D341Med (cell line): Measurements from ENCODE around the gene LPAR1.

ENCODE experiments used
- DNase-seq: peaks from one replicate; pipeline ENCODE4 v3.0.0; 2012; ENCODE audit warnings: low spot score

Gene LPAR1

GRCh38 chr9:110952540-110952859 is 85.8 kb downstream of the LPAR1 start:
- DNase-seq = no peak

GRCh38 chr9:110951805-110952539 is 86.3 kb downstream of the LPAR1 start:
- no peak for DNase-seq

GRCh38 chr9:110950041-110950645 is 88.1 kb downstream of the LPAR1 start:
- no peak for DNase-seq

GRCh38 chr9:110949081-110949480 is 89.2 kb downstream of the LPAR1 start:
- no peak for DNase-seq

- DNase-seq = no peak
Observed at GRCh38 chr9:110947491-110948044, 90.7 kb downstream of the LPAR1 start.

DNA sequence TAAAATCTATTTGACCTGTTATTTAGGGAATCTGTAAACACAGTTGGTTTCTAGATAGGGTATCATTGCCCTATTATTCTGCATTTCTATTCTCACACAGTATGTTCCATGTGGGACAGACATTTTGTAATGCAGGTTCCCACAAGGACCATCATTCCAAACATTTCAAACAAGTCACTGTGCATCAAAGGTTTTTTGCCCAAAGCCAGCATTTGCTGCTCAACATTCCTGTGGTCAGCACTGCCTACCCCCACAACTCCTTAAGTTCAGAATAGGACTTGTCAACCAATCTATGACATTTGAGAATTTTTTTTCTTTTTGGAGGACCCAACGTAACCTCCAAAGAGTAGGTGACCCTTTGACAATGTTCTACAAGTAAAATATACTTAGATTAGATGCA is 95.7 kb downstream of the LPAR1 start:
- no peak for DNase-seq

DNA sequence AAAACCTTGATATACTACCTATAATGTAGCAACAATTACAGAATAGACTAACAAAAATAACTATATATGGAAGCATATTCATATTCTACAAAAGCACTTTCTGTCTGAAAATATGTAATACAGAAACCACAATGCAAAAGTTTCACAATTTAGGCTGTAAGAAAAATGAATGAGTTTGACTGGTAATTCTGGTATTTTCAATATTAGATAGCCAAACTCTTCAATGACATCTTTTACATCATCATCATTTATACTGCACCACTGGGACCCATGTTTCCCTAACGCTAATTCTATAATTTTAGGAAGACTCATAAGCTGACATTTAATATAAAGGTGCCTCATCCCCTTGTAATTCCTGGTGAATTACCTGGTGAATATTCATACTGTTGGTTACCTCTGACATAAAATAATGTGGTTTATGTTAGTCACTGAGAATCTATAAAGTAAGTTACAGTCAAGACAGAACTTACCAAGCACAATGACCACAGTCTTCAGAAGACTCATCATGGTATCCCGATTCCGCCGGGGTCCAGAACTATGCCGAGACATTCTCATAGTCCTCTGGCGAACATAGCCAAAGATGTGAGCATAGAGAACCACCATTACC is 97.2 kb downstream of the LPAR1 start:
- no peak for DNase-seq

GRCh38 chr9:110939573-110939972 is 98.7 kb downstream of the LPAR1 start:
- no peak for DNase-seq

DNA sequence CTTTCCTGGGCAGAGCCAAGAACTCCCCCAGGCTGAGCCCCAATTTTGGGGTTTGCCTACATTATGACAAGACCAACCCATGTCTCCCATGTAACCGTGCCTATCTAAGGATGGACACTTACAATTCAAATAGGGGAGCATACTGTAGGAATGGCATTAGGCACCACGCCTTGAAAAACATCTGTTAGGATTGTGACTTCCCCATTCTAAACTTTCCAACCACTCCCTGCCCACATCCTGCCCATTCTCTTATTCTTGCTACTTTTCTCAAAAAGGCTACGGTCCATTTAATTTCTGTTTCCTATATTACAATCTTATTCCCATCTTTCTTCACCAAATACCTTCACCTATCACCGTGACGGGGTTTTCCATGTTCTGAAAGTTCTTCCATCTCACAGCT is 99.2 kb downstream of the LPAR1 start:
- no peak for DNase-seq

- no peak for DNase-seq
Observed at GRCh38 chr9:110938242-110938641, 100.0 kb downstream of the LPAR1 start.

DNA sequence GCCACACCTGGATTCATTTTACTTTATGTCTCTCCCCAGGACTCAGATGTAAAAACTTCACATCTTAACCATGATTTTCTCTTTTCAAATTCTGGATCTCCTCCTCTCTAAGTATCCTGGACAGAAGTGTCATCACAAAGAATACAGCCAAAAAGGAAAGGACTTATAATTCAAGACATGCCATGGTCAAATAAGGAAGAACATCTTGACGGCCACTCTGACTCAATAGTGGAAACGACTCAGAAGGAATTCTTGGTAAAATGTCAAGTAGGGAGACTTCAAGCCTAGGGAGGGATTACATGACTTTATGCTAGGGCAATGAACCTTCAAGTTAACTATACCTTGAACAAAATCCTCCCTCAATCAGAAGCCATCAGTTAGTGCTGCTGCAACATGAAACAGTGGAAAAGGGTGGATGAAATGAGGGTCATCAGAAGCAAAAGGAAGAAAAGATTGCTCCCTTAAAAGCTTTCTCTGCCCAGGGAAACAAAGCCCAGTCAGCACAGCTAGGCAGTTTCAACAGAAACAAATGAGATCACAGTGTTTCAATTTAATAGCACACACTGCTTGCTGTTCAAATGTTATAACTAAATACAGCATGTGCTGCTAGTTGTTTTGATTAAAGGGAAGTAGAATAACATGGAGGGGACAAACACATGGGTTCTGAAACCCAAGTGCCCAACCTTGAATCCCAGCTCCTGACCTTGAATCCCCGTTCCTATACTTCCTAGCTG is 101.4 kb downstream of the LPAR1 start:
- no peak for DNase-seq

DNA sequence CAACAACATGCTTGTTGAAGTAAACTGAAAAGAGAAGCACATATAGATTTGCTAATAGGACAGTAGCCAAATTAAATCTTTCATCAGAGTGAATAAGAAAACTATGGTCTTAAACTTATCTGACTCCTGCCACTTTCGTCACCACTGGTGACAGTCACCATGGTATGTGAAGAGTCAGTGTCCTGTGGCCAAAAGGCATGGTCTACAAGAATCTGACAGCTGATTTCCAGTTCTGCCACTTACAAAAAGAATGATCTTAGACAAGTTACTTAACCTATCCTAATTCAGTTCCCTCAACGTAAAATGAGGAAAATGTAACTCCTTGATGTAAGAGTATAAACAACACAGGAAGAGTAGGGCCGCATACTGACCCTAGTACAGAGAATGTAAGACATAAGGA is 102.0 kb downstream of the LPAR1 start:
- no peak for DNase-seq

DNA sequence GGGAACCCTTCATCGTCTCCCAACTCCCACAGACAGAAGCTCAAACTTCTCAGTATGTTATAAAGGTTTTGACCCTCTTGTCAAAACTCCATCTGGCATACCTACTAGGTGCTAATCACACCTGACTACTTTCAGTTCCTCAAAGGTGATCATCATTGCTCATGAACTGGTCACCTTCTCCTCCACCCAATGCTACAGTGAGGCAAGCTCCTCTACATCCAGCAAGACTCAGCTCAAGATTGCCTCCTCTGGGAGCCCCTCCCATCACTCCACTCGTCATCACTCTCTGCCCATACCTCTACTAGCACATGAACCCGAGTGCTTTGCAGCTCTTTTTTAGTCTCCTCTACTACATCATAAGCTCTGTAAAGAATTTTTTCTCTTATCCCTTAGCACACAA is 102.4 kb downstream of the LPAR1 start:
- DNase-seq = no peak

GRCh38 chr9:110933350-110934001 is 104.8 kb downstream of the LPAR1 start:
- DNase-seq = no peak

DNA sequence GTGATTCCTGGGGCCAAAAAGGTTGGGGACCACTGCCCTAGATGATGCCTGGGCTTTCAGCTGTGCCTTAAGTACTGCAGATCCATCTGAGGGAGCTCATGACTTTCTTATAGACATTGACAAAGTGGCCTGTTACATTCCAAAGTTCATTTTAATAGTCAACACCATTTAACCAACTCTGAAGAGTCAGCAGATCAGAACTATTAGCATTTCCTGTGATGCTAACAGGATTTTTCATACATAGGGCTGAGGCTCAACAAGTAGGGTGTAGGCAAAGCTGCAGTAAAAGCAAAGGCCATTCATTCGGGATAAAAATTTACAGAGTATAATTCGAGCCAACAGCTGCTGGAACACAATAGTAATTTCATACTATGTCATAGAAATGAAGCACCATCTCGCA is 105.4 kb downstream of the LPAR1 start:
- no peak for DNase-seq

DNA sequence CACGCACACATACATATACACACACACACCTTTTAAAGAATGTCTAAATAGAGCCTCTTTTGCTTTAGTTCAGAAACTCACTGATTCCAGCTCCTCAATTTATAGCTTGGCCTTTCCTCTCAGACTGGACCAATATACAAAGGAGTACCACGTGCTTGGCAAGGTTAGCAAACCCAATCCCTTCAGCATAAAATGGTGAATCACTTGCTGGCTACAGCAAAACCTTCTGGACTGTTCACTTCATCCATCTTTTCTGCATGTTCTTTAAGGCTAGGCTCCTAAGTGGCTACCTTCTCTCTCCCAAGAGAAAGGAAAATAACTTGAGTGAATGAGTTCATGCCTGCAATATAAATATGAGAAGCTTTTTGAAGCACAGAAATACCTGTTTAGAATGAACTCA is 109.7 kb downstream of the LPAR1 start:
- no peak for DNase-seq

GRCh38 chr9:110926828-110927487 is 111.3 kb downstream of the LPAR1 start:
- DNase-seq = no peak

GRCh38 chr9:110923601-110924000 is 114.7 kb downstream of the LPAR1 start:
- no peak for DNase-seq

DNA sequence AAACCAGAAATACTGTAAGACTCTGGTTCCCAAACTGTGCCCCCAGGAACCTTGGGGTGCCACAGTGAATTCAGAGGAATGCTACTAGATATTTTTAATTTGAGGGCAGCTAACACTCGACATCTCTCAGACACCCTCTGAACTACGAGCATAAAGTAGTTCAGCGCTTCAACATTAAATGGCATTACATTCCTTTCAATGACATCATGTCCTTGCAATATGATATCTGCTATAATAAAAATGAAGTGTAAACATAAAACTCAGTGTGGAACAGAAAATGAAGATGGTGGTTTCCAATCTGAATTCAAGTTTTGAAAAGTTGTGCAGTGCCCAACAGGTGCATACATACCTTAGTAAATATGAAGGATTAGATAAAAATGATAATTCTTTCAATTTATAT is 116.1 kb downstream of the LPAR1 start:
- no peak for DNase-seq

DNA sequence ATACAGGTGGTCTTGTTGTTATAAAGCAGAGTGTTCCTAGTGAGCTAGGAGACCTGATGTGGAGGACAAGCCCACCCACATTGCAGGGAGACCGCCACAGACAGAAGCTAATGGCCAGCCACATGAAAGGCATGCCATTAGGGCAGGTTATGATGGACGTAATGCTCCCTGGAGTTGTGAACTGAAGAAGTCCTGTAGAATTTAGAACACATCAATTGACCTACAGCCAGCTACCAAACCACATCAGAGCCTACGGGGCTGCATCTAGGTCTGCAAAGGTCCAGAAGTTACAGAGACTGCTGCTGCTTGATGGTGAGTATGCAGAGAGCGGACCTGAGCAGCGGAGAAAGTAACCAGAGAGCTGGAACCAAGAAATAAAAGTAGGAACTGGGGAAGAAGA is 116.6 kb downstream of the LPAR1 start:
- DNase-seq = no peak

DNA sequence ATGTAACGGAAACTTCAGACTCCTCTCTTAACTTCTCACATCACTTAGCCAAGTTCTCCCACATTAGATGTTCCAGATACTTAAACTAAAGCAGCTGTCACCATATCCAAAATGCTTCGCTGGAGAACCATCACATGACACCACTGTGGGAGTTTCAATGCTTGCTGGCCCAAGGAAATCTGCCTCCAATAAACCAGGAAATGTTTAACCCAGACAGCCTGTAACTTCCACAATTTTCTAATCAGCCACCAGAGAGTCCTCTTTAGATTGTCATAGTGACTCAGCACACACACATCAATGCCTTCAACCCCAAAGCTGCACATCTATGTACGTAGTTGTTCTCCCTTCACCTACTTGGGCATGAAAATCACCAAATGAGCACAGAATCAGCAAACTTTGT is 118.7 kb downstream of the LPAR1 start:
- no peak for DNase-seq

- no peak for DNase-seq
Observed at GRCh38 chr9:110919050-110919435, 119.2 kb downstream of the LPAR1 start.
